SK-N-SH (cell line): ENCODE measurements around the gene GPC5.

ENCODE experiments used
- EP300 ChIP-seq, 2 experiments: IDR thresholded peaks; 2 replicates each; pipeline versions ENCODE4 v1.4.0 to v1.6.1; 2012; ENCODE audit warnings: borderline replicate concordance in 1 of 2, low read depth in 1 of 2, low read length in 1 of 2
- EZH2phosphoT487 ChIP-seq: fragments of 200-600 bp; sonication (generic); IDR thresholded peaks from 2 replicates; pipeline ENCODE4 v1.6.1; 2017; ENCODE audit warnings: low read depth, mixed run types, mild to moderate bottlenecking, antibody characterized with exemption, moderate library complexity, borderline replicate concordance
- MAX ChIP-seq: IDR thresholded peaks from 2 replicates; pipeline ENCODE4 v1.4.0; 2012; ENCODE audit warnings: low read depth
- MXI1 ChIP-seq: IDR thresholded peaks from 2 replicates; pipeline ENCODE4 v1.6.1; 2012; ENCODE audit warnings: mild to moderate bottlenecking, low read depth, low read length, improper control_type of control experiment
- NFIC ChIP-seq: IDR thresholded peaks from 2 replicates; pipeline ENCODE4 v1.4.0; 2012; ENCODE audit warnings: borderline replicate concordance
- RAD21 ChIP-seq: IDR thresholded peaks from 2 replicates; pipeline ENCODE4 v1.6.1; 2012; ENCODE audit warnings: mild to moderate bottlenecking, low read length
- RFX5 ChIP-seq: IDR thresholded peaks from 2 replicates; pipeline ENCODE4 v1.6.1; 2012; ENCODE audit warnings: mild to moderate bottlenecking, improper control_type of control experiment, low read length
- SIN3A ChIP-seq: IDR thresholded peaks from 2 replicates; pipeline ENCODE4 v1.6.1; 2012; ENCODE audit warnings: low read depth, mild to moderate bottlenecking, low read length, moderate library complexity, borderline replicate concordance
- USF2 ChIP-seq: fragments of 150-350 bp; IDR thresholded peaks from 2 replicates; pipeline ENCODE4 v1.6.1; 2017; ENCODE audit warnings: antibody characterized with exemption, low read length, low read depth, borderline replicate concordance
- TF ChIP-seq, protein P1 (sequence below): IDR thresholded peaks from 2 replicates; pipeline ENCODE4 v1.6.1; 2012; ENCODE audit warnings: mild to moderate bottlenecking, low read depth, low read length, moderate library complexity
- TF ChIP-seq, protein P2 (sequence below): fragments of 200-600 bp; sonication (generic); IDR thresholded peaks from 2 replicates; pipeline ENCODE4 v1.6.1; 2017; ENCODE audit warnings: antibody characterized with exemption, mild to moderate bottlenecking, moderate library complexity
- TF ChIP-seq, protein P3 (sequence below): fragments of 150-350 bp; IDR thresholded peaks from 2 replicates; pipeline ENCODE4 v1.6.1; 2016; ENCODE audit warnings: mild to moderate bottlenecking, low read depth, low read length

GRCh38 chr13:92621985-92622384 is 1223.6 kb downstream of the GPC5 start:
- TF ChIP-seq, protein P1, sequence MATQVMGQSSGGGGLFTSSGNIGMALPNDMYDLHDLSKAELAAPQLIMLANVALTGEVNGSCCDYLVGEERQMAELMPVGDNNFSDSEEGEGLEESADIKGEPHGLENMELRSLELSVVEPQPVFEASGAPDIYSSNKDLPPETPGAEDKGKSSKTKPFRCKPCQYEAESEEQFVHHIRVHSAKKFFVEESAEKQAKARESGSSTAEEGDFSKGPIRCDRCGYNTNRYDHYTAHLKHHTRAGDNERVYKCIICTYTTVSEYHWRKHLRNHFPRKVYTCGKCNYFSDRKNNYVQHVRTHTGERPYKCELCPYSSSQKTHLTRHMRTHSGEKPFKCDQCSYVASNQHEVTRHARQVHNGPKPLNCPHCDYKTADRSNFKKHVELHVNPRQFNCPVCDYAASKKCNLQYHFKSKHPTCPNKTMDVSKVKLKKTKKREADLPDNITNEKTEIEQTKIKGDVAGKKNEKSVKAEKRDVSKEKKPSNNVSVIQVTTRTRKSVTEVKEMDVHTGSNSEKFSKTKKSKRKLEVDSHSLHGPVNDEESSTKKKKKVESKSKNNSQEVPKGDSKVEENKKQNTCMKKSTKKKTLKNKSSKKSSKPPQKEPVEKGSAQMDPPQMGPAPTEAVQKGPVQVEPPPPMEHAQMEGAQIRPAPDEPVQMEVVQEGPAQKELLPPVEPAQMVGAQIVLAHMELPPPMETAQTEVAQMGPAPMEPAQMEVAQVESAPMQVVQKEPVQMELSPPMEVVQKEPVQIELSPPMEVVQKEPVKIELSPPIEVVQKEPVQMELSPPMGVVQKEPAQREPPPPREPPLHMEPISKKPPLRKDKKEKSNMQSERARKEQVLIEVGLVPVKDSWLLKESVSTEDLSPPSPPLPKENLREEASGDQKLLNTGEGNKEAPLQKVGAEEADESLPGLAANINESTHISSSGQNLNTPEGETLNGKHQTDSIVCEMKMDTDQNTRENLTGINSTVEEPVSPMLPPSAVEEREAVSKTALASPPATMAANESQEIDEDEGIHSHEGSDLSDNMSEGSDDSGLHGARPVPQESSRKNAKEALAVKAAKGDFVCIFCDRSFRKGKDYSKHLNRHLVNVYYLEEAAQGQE, result no peak
- TF ChIP-seq, protein P2, sequence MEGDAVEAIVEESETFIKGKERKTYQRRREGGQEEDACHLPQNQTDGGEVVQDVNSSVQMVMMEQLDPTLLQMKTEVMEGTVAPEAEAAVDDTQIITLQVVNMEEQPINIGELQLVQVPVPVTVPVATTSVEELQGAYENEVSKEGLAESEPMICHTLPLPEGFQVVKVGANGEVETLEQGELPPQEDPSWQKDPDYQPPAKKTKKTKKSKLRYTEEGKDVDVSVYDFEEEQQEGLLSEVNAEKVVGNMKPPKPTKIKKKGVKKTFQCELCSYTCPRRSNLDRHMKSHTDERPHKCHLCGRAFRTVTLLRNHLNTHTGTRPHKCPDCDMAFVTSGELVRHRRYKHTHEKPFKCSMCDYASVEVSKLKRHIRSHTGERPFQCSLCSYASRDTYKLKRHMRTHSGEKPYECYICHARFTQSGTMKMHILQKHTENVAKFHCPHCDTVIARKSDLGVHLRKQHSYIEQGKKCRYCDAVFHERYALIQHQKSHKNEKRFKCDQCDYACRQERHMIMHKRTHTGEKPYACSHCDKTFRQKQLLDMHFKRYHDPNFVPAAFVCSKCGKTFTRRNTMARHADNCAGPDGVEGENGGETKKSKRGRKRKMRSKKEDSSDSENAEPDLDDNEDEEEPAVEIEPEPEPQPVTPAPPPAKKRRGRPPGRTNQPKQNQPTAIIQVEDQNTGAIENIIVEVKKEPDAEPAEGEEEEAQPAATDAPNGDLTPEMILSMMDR, result no peak
- TF ChIP-seq, protein P3, sequence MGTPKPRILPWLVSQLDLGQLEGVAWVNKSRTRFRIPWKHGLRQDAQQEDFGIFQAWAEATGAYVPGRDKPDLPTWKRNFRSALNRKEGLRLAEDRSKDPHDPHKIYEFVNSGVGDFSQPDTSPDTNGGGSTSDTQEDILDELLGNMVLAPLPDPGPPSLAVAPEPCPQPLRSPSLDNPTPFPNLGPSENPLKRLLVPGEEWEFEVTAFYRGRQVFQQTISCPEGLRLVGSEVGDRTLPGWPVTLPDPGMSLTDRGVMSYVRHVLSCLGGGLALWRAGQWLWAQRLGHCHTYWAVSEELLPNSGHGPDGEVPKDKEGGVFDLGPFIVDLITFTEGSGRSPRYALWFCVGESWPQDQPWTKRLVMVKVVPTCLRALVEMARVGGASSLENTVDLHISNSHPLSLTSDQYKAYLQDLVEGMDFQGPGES, result no peak
- no peak for TF ChIP-seq EP300 (IDR thresholded peaks at IDR 0.05; ENCODE audit: borderline replicate concordance in 1 of 2, low read depth in 1 of 2, low read length in 1 of 2)
- no peak for TF ChIP-seq SIN3A
- TF ChIP-seq NFIC, result no peak
- TF ChIP-seq RFX5, result no peak
- TF ChIP-seq EZH2phosphoT487, result no peak
- no peak for TF ChIP-seq MAX
- TF ChIP-seq MXI1, result no peak
- no peak for TF ChIP-seq RAD21
- TF ChIP-seq USF2, result no peak
